HG03558 (cell line): Measurements from ENCODE around the gene GCSAML.

ENCODE experiments used
- ATAC-seq: cut with Tn5 transposase; IDR thresholded peaks from one replicate; pipeline ENCODE4 v1.9.1; 2021; ENCODE audit warnings: moderate number of reproducible peaks; ENCODE audit not compliant: unreplicated experiment; ENCODE audit errors: extremely low read depth

Gene GCSAML

GRCh38 chr1:247562198-247562597 is 13.3 kb downstream of the GCSAML start:
- no peak for ATAC-seq

- ATAC-seq: no peak
These were observed 25.3 kb downstream of the GCSAML start for GRCh38 chr1:247574236-247574635.

DNA sequence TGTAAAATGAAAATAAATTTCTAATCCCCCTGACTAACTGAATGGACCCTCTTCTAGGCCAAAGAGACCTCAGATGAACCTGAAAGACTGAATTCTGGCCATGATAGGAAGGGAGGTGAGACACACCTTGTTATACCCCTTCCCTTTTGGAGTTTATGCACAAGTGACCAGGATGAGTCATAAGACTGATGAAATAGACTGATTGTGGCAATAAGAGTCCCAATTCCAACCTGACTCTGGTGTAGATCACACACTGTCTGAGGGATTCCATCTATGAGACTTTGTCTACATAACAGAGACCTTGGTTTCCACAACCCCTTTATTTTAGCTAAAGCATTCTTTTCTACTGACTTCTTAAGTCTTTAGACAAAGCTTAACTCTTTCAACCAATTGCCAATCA is 25.7 kb downstream of the GCSAML start:
- ATAC-seq: no peak

DNA sequence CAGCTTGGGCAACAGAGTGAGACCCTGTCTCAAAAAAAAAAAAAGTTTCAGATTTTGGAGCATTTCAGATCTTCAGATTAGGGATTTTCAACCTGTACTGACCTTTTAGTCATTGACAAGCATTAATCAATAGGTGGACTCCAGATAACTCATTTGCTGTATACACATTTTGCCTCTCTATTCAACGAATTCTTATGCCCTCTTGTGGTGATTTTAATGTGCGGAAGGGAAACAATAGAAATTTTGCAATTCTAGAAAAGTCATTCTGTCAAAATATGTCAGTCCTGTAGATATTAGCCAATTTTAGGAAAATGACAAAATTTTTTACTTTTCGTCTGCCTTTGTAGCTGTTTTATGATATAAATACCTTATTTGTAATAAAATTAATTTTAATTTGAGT is 27.6 kb downstream of the GCSAML start:
- no peak for ATAC-seq

- no peak for ATAC-seq
These were observed 30.1 kb downstream of the GCSAML start for GRCh38 chr1:247578946-247579460.

DNA sequence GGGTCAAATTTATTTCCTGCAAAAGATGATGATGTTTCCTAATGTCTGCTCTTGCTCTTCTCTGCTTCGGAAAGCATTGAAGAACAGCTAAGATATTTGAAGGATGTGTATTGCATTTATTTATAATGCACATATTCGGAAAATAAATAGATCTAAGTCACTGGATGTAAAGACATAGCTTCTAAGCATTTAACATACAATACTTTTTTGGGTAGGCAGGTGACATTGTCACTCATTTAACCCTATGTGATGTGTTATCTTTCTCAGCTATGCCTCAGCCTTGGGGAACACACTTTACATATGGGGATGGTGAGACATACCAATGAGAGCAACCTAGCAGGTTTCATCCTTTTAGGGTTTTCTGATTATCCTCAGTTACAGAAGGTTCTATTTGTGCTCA is 39.1 kb downstream of the GCSAML start, which contains the start of gene OR2G2:
Gene OR2G2, plus strand, starts transcription at position 301 of the 400 bp plus-strand sequence. Its CDS starts 0 bp downstream, at position 301.
- ATAC-seq: no peak

GRCh38 chr1:247605286-247605685 is 56.4 kb downstream of the GCSAML start, which contains the start of gene OR2G3:
OR2G3 (plus strand) TSS chr1:247605586; CDS start chr1:247605586, 0 bp downstream.
- ATAC-seq: no peak

GRCh38 chr1:247613405-247613804 is 64.5 kb downstream of the GCSAML start:
- no peak for ATAC-seq

DNA sequence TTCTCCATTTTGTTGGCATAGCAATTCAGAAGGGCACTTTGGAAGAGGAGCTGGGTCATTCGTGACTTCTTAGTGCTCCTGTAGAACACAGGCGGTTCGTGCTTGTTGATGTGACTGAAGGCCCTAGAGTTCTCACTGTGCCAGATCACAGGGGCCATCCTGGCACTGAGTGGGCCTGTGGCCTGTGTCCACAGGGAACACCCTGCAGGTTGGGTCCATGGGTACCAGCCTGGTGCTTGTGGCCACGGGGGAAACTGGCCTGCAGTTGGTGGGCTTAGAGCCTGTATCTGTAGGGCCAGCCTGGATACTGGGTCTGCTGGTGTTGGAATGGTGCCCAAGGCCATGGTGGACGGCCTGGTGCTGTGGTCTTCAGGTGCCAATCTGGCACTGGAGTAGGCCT is 65.7 kb downstream of the GCSAML start:
- no peak for ATAC-seq
